GM23338 (cell line): Measurements from ENCODE around the gene TPRX1. TPM values are rescaled to one million over a fixed set of nuclear protein-coding genes. Genes with fewer than 3 reads are reported as not detected.

Experiments
- ATAC-seq: fragments of 200-7000 bp; cut with Tn5 transposase; 3 replicates; pipeline ENCODE4 v1.9.1; 2020
- DNase-seq: peaks from one replicate; pipeline ENCODE4 v3.0.0-alpha.2; 2015; ENCODE audit warnings: low spot score
- H2AFZ ChIP-seq: fragments of 200-600 bp; sonication (generic); 2 replicates; pipeline ENCODE4 v1.8.0; 2016; ENCODE audit warnings: antibody characterized with exemption, mild to moderate bottlenecking, moderate library complexity
- H3F3A ChIP-seq: fragments of 200-600 bp; sonication (generic); replicated peaks from 2 replicates; pipeline ENCODE4 v1.8.0; 2017; ENCODE audit warnings: antibody characterized with exemption, mixed run types, low read depth
- H3K27ac ChIP-seq: fragments of 200-600 bp; sonication (generic); 2 replicates; pipeline ENCODE4 v1.6.1; 2016; ENCODE audit warnings: low read depth
- H3K27me3 ChIP-seq: fragments of 200-600 bp; sonication (generic); 2 replicates; pipeline ENCODE4 v1.8.0; 2016; ENCODE audit warnings: mild to moderate bottlenecking, mixed run types, moderate library complexity; ENCODE audit not compliant: insufficient read depth
- H3K36me3 ChIP-seq: fragments of 200-600 bp; sonication (generic); 2 replicates; pipeline ENCODE4 v1.8.0; 2016; ENCODE audit warnings: mild to moderate bottlenecking; ENCODE audit not compliant: insufficient read depth
- H3K4me1 ChIP-seq: fragments of 200-600 bp; sonication (generic); 2 replicates; pipeline ENCODE4 v1.8.0; 2016; ENCODE audit warnings: mild to moderate bottlenecking, moderate library complexity; ENCODE audit not compliant: insufficient read depth
- H3K4me2 ChIP-seq: fragments of 200-600 bp; sonication (generic); 2 replicates; pipeline ENCODE4 v1.7.1; 2017; ENCODE audit warnings: mixed run types
- H3K4me3 ChIP-seq: fragments of 200-600 bp; sonication (generic); 2 replicates; pipeline ENCODE4 v1.6.1; 2016; ENCODE audit warnings: mixed run types
- H3K79me2 ChIP-seq: fragments of 200-600 bp; sonication (generic); replicated peaks from 2 replicates; pipeline ENCODE4 v1.8.0; 2017; ENCODE audit warnings: mild to moderate bottlenecking; ENCODE audit not compliant: insufficient read depth
- H3K9me2 ChIP-seq: fragments of 200-600 bp; sonication (generic); 2 replicates; pipeline ENCODE4 v1.8.0; 2017; ENCODE audit not compliant: insufficient read depth
- H4K20me1 ChIP-seq: fragments of 200-600 bp; sonication (generic); replicated peaks from 2 replicates; pipeline ENCODE4 v1.8.0; 2017; ENCODE audit warnings: mild to moderate bottlenecking; ENCODE audit not compliant: insufficient read depth
- H3K27ac Mint-ChIP-seq: 2 replicates; pipeline ENCODE4 v1.8.0; 2020; ENCODE audit warnings: inconsistent platforms, mild to moderate bottlenecking, moderate library complexity, mixed read lengths
- H3K27me3 Mint-ChIP-seq: 3 replicates; pipeline ENCODE4 v1.8.0; 2022; ENCODE audit warnings: low read depth, mild to moderate bottlenecking, moderate library complexity, mixed read lengths, inconsistent platforms; ENCODE audit not compliant: insufficient read depth, poor library complexity
- H3K36me3 Mint-ChIP-seq: 3 replicates; pipeline ENCODE4 v1.8.0; 2021; ENCODE audit warnings: low read depth, mild to moderate bottlenecking, inconsistent platforms, moderate library complexity, mixed read lengths
- H3K4me1 Mint-ChIP-seq: 3 replicates; pipeline ENCODE4 v1.8.0; 2020; ENCODE audit warnings: mild to moderate bottlenecking, inconsistent platforms, mixed read lengths
- H3K4me3 Mint-ChIP-seq: 3 replicates; pipeline ENCODE4 v1.8.0; 2021; ENCODE audit warnings: moderate library complexity, mild to moderate bottlenecking, inconsistent platforms, mixed read lengths
- H3K9me3 Mint-ChIP-seq: 3 replicates; pipeline ENCODE4 v1.8.0; 2020; ENCODE audit warnings: moderate library complexity, mild to moderate bottlenecking, inconsistent platforms, mixed read lengths
- CREB1 ChIP-seq: fragments of 250-450 bp; sonication (Bioruptor Pico); IDR thresholded peaks from 2 replicates; pipeline ENCODE4 v1.5.0; 2020; ENCODE audit warnings: low read depth, mild to moderate bottlenecking, moderate library complexity
- CTCF ChIP-seq, 2 experiments: fragments of 200-600 bp in 1 of 2; sonication (generic) in 1 of 2; conservative IDR thresholded peaks; 2 replicates each; pipeline versions ENCODE4 v1.5.1 to v1.6.1; 2016 to 2017; ENCODE audit warnings: antibody characterized with exemption in 2 of 2, low read depth in 2 of 2, mild to moderate bottlenecking in 2 of 2, moderate library complexity in 1 of 2
- ETS1 ChIP-seq: IDR thresholded peaks from 2 replicates; pipeline ENCODE4 v1.6.1; 2016; ENCODE audit warnings: antibody characterized with exemption
- EZH2phosphoT487 ChIP-seq: fragments of 200-600 bp; sonication (generic); IDR thresholded peaks from one replicate; pipeline ENCODE4 v1.8.1; 2018; ENCODE audit warnings: antibody characterized with exemption; ENCODE audit not compliant: unreplicated experiment
- JUNB ChIP-seq: IDR thresholded peaks from one replicate; pipeline ENCODE4 v1.6.1; 2016; ENCODE audit warnings: antibody characterized with exemption; ENCODE audit not compliant: unreplicated experiment
- POLR2AphosphoS5 ChIP-seq: IDR thresholded peaks from 2 replicates; pipeline ENCODE4 v1.6.1; 2016; ENCODE audit warnings: antibody characterized with exemption, low read depth
- STAT1 ChIP-seq: IDR thresholded peaks from one replicate; pipeline ENCODE4 v1.6.1; 2016; ENCODE audit warnings: antibody characterized with exemption; ENCODE audit not compliant: unreplicated experiment
- ZNF114 ChIP-seq: fragments of 250-450 bp; sonication (Bioruptor Pico); IDR thresholded peaks from 2 replicates; pipeline ENCODE4 v1.5.0; 2020; ENCODE audit warnings: mild to moderate bottlenecking, moderate library complexity
- ZNF462 ChIP-seq: fragments of 250-450 bp; sonication (Bioruptor Pico); IDR thresholded peaks from 2 replicates; pipeline ENCODE4 v1.5.0; 2020; ENCODE audit warnings: mild to moderate bottlenecking, moderate library complexity
- polyA plus RNA-seq: library from polyadenylated mRNA; unstranded; fragments of >200 nt; fragmentation: Nextera tagmentation; extraction: Ambion mirVana; gene quantifications from 2 replicates; pipeline ENCODE4 v1.2.1, GENCODE V29; 2016
- total RNA-seq: library from RNA; depleted of rRNA; stranded (reverse); fragments of >200 nt; shearing (Covaris generic); gene quantifications from 2 replicates; pipeline ENCODE4 v1.2.3, GENCODE V29; 2014

TPRX1 gene
- total and polyA plus RNA-seq, 2 experiments from 2014 or later, result 0.28 TPM; not detected in 1

- TF ChIP-seq CTCF (conservative IDR thresholded peaks at IDR 0.05; ENCODE audit: low read depth in 2 of 2), result no peak
- no peak for TF ChIP-seq POLR2AphosphoS5
- TF ChIP-seq JUNB, result no peak
- TF ChIP-seq STAT1, result no peak
Observed at GRCh38 chr19:47769534-47769933, 34.8 kb downstream of the TPRX1 start (continued).

- Histone ChIP-seq H3K27me3 (no peaks in the 10 kb centered on the region), H3K4me2 (no peak overlapping the region), H3K79me2 (no peaks in the 10 kb centered on the region), H3K36me3 (no peaks in the 10 kb centered on the region), H3K4me1 (no peaks in the 10 kb centered on the region; the same call in 1 of the 2 replicates), H3K9me2 (peaks cover 3% of the 10 kb centered on the region; the same call in 1 of the 2 replicates), H2AFZ (no peak overlapping the region), H3K4me3 (no peak overlapping the region), H3F3A (no peaks in the 10 kb centered on the region), H3K27ac (no peak overlapping the region), H4K20me1 (no peaks in the 10 kb centered on the region)
- no peak overlapping the region for H3K27ac Mint-ChIP-seq
- H3K27me3 Mint-ChIP-seq, result peaks cover 15% of the 10 kb centered on the region
- peaks cover 22% of the 10 kb centered on the region for H3K4me1 Mint-ChIP-seq
- no peak overlapping the region for H3K4me3 Mint-ChIP-seq
- no peak for ATAC-seq
- DNase-seq, result no peak
- peaks cover 3% of the 10 kb centered on the region; the same call in 1 of the 3 replicates for H3K9me3 Mint-ChIP-seq
- no peak for TF ChIP-seq EZH2phosphoT487
- H3K36me3 Mint-ChIP-seq, result no peaks in the 10 kb centered on the region
Observed at GRCh38 chr19:47768604-47769003, 35.7 kb downstream of the TPRX1 start.

- no peak overlapping the region for H3K27ac ChIP-seq
- H3K9me3 Mint-ChIP-seq, result peaks cover 3% of the 10 kb centered on the region; the same call in 1 of the 3 replicates
- no peak overlapping the region for H3K27ac Mint-ChIP-seq
- ATAC-seq, result no peak
- no peak overlapping the region for H3K4me3 ChIP-seq
- peaks cover 15% of the 10 kb centered on the region for H3K27me3 Mint-ChIP-seq
- H3K4me3 Mint-ChIP-seq, result no peak overlapping the region
- no peaks in the 10 kb centered on the region for H3K27me3 ChIP-seq
- DNase-seq, result no peak
- no peaks in the 10 kb centered on the region for H4K20me1 ChIP-seq
- H3F3A ChIP-seq, result no peaks in the 10 kb centered on the region
- H3K4me1 Mint-ChIP-seq, result peaks cover 22% of the 10 kb centered on the region
- H3K36me3 Mint-ChIP-seq, result no peaks in the 10 kb centered on the region
- no peaks in the 10 kb centered on the region for H3K79me2 ChIP-seq
- no peak overlapping the region for H3K4me2 ChIP-seq
- H3K9me2 ChIP-seq, result peaks cover 3% of the 10 kb centered on the region; the same call in 1 of the 2 replicates
- H3K4me1 ChIP-seq, result no peaks in the 10 kb centered on the region; the same call in 1 of the 2 replicates
- no peak overlapping the region for H2AFZ ChIP-seq
- H3K36me3 ChIP-seq, result no peaks in the 10 kb centered on the region
- no peak for TF ChIP-seq ZNF462 (CRISPR knock-in tag)
- TF ChIP-seq ZNF114 (CRISPR knock-in tag), result no peak
- TF ChIP-seq CREB1 (CRISPR knock-in tag), result no peak
- TF ChIP-seq STAT1, result no peak
- TF ChIP-seq ETS1, result no peak
- TF ChIP-seq JUNB, result no peak
- no peak for TF ChIP-seq EZH2phosphoT487
Observed at GRCh38 chr19:47767349-47767748, 37.0 kb downstream of the TPRX1 start.
